ENCODE data around the gene HDGFL1.

The HDGFL1 gene

GRCh38 chr6:22569281-22570184, at the start of gene HDGFL1:
Gene HDGFL1 (plus strand): TSS chr6:22569566. CDS start chr6:22569576, 10 bp downstream.
- no peak for DNase-seq (ENCODE audit: low read depth in 2 of 2)

GRCh38 chr6:22521035-22521434, 48.3 kb upstream of the HDGFL1 start:
- DNase-seq (ENCODE audit: low read depth in 2 of 2) = no peak

- DNase-seq (ENCODE audit: low read depth in 2 of 2) = no peak
Measured at GRCh38 chr6:22526736-22527135, 42.6 kb upstream of the HDGFL1 start.

GRCh38 chr6:22529866-22530265, 39.5 kb upstream of the HDGFL1 start:
- DNase-seq (ENCODE audit: low read depth in 2 of 2) = no peak

- DNase-seq (ENCODE audit: low read depth in 2 of 2) = no peak
Measured at GRCh38 chr6:22530506-22530905, 38.9 kb upstream of the HDGFL1 start.

- DNase-seq (ENCODE audit: low read depth in 2 of 2) = no peak
Measured at GRCh38 chr6:22536122-22536521, 33.2 kb upstream of the HDGFL1 start.

- no peak for DNase-seq (ENCODE audit: low read depth in 2 of 2)
Measured at GRCh38 chr6:22544476-22544875, 24.9 kb upstream of the HDGFL1 start.

GRCh38 chr6:22545051-22545450, 24.3 kb upstream of the HDGFL1 start:
- no peak for DNase-seq (ENCODE audit: low read depth in 2 of 2)

GRCh38 chr6:22546236-22546635, 23.1 kb upstream of the HDGFL1 start:
- DNase-seq (ENCODE audit: low read depth in 2 of 2) = no peak

- no peak for DNase-seq (ENCODE audit: low read depth in 2 of 2)
Measured at GRCh38 chr6:22550971-22551670, 18.2 kb upstream of the HDGFL1 start.

GRCh38 chr6:22556266-22556665, 13.1 kb upstream of the HDGFL1 start:
- no peak for DNase-seq (ENCODE audit: low read depth in 2 of 2)

GRCh38 chr6:22557007-22557406, 12.4 kb upstream of the HDGFL1 start:
- no peak for DNase-seq (ENCODE audit: low read depth in 2 of 2)

GRCh38 chr6:22558288-22558882, 11.0 kb upstream of the HDGFL1 start:
- DNase-seq (ENCODE audit: low read depth in 2 of 2) = no peak

GRCh38 chr6:22568854-22569253, 512 bp upstream of the HDGFL1 start:
- DNase-seq (ENCODE audit: low read depth in 2 of 2) = no peak

- no peak for DNase-seq (ENCODE audit: low read depth in 2 of 2)
Measured at GRCh38 chr6:22570185-22570551, 802 bp downstream of the HDGFL1 start.

GRCh38 chr6:22575190-22575589, 5.8 kb downstream of the HDGFL1 start:
- DNase-seq (ENCODE audit: low read depth in 2 of 2) = no peak

- DNase-seq (ENCODE audit: low read depth in 2 of 2) = no peak
Measured at GRCh38 chr6:22579439-22579838, 10.1 kb downstream of the HDGFL1 start.

- no peak for DNase-seq (ENCODE audit: low read depth in 2 of 2)
Measured at GRCh38 chr6:22580337-22580736, 11.0 kb downstream of the HDGFL1 start.

GRCh38 chr6:22582417-22583205, 13.2 kb downstream of the HDGFL1 start:
- no peak for DNase-seq (ENCODE audit: low read depth in 2 of 2)

- no peak for DNase-seq (ENCODE audit: low read depth in 2 of 2)
Measured at GRCh38 chr6:22583230-22583629, 13.9 kb downstream of the HDGFL1 start.

GRCh38 chr6:22583927-22584326, 14.6 kb downstream of the HDGFL1 start:
- DNase-seq (ENCODE audit: low read depth in 2 of 2) = no peak

- no peak for DNase-seq (ENCODE audit: low read depth in 2 of 2)
Measured at GRCh38 chr6:22589118-22589517, 19.8 kb downstream of the HDGFL1 start.
